NB4 (cell line): ENCODE data around the gene SCMH1.

Experiments
- DNase-seq: peaks from one replicate; pipeline ENCODE4 v3.0.0; 2010; ENCODE audit warnings: low read depth
- H3K4me3 ChIP-seq: one replicate; pipeline ENCODE4 v1.5.1; 2011; ENCODE audit warnings: mild to moderate bottlenecking, low read depth, low read length, moderate library complexity
- CTCF ChIP-seq: IDR thresholded peaks from one replicate; pipeline ENCODE4 v1.5.1; 2012; ENCODE audit warnings: low read depth, low read length
- MAX ChIP-seq: IDR thresholded peaks from 2 replicates; pipeline ENCODE4 v1.6.1; 2011; ENCODE audit warnings: low read depth, low read length
- MYC ChIP-seq: IDR thresholded peaks from 2 replicates; pipeline ENCODE4 v1.6.1; 2011; ENCODE audit warnings: low read depth, low read length
- POLR2A ChIP-seq: IDR thresholded peaks from 2 replicates; pipeline ENCODE4 v1.6.1; 2011; ENCODE audit warnings: mild to moderate bottlenecking; ENCODE audit not compliant: insufficient read length; ENCODE audit errors: extremely low read depth

Gene SCMH1

GRCh38 chr1:41241749-41242341, at the start of gene SCMH1:
Gene SCMH1, minus strand, starts transcription at chr1:41242306. Its CDS starts 56,173 bp downstream, at chr1:41186133.
- peak; percentile 77 for DNase-seq
- H3K4me3 ChIP-seq: peak within 1 kb of the TSS; percentile 73
- TF ChIP-seq CTCF: no peak
- TF ChIP-seq MYC: no peak
- no peak for TF ChIP-seq MAX
- TF ChIP-seq POLR2A: no peak

- no peak for TF ChIP-seq CTCF
- no peak for TF ChIP-seq MAX
- TF ChIP-seq MYC: no peak
- no peak for TF ChIP-seq POLR2A
- DNase-seq: no peak
- no peak overlapping the region for H3K4me3 ChIP-seq
Measured at GRCh38 chr1:41291195-41291594, 49.1 kb upstream of the SCMH1 start.

GRCh38 chr1:41289196-41289595, 47.1 kb upstream of the SCMH1 start:
- H3K4me3 ChIP-seq: no peak overlapping the region
- TF ChIP-seq CTCF (no peak), MAX (no peak), POLR2A (no peak), MYC (no peak)

GRCh38 chr1:41286992-41287391, 44.9 kb upstream of the SCMH1 start:
- DNase-seq: no peak
- TF ChIP-seq MAX: no peak
- no peak for TF ChIP-seq MYC
- TF ChIP-seq CTCF: no peak
- H3K4me3 ChIP-seq: no peak overlapping the region

More at GRCh38 chr1:41289196-41289595, 47.1 kb upstream of the SCMH1 start:
- no peak for DNase-seq

- TF ChIP-seq POLR2A: no peak
- no peak for TF ChIP-seq MYC
- no peak for TF ChIP-seq CTCF
- no peak for TF ChIP-seq MAX
- DNase-seq: no peak
- no peak overlapping the region for H3K4me3 ChIP-seq
Measured at GRCh38 chr1:41286486-41286885, 44.4 kb upstream of the SCMH1 start.

GRCh38 chr1:41285818-41286217, 43.7 kb upstream of the SCMH1 start:
- no peak for DNase-seq
- TF ChIP-seq MAX (no peak), CTCF (no peak), MYC (no peak)
- no peak overlapping the region for H3K4me3 ChIP-seq
